Measurements from ENCODE around the gene CNPY1.

DNA sequence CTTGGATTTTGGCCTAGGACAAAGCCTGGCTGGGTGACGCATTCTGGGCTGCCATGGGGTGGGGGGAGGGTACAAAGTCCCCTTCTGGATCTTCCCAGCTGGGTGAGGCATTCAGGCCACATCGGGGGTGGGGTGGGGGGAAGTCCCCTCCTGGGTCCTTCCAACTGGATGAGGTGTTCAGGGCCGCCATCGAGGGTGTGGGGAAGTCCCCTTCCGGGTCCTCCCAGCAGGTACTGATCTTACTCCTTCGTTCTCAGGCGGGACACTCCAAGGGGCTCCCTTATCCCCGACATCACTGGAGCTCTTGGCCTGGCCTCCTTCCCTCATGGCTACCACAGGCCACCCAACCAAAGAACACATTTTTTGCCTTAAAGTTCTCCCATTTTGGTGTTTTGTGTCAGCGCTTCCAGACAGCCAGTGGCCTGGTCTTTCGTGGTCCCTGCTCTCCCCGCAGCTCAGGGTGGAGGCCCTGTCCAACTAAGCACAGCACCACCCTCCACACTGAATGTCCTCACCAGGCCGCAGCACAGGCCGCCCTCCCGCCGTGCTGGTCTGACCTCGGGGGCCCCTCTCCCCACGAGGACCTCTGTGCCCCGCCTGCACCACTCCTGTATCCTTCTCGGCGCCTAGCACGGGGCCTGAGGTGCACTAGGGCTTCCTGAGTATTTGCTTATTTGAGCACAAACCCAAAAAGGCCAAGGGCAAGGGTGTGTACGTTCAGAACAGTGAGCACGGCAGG, 49.9 kb downstream of the CNPY1 start:
- TF ChIP-seq EZH2 (IDR thresholded peaks at IDR 0.05; ENCODE audit: borderline replicate concordance, low read length), result no peak
- TF ChIP-seq, protein P1, sequence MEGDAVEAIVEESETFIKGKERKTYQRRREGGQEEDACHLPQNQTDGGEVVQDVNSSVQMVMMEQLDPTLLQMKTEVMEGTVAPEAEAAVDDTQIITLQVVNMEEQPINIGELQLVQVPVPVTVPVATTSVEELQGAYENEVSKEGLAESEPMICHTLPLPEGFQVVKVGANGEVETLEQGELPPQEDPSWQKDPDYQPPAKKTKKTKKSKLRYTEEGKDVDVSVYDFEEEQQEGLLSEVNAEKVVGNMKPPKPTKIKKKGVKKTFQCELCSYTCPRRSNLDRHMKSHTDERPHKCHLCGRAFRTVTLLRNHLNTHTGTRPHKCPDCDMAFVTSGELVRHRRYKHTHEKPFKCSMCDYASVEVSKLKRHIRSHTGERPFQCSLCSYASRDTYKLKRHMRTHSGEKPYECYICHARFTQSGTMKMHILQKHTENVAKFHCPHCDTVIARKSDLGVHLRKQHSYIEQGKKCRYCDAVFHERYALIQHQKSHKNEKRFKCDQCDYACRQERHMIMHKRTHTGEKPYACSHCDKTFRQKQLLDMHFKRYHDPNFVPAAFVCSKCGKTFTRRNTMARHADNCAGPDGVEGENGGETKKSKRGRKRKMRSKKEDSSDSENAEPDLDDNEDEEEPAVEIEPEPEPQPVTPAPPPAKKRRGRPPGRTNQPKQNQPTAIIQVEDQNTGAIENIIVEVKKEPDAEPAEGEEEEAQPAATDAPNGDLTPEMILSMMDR (conservative IDR thresholded peaks at IDR 0.05 in 1 of 2, IDR thresholded peaks at IDR 0.05 in 1 of 2; ENCODE audit: extremely low read depth in 1 of 2, insufficient read depth in 1 of 2, low read depth in 1 of 2, low read length in 2 of 2), result no peak
